GM19328 (cell line): Measurements from ENCODE around the gene TUBA4B.

Experiments
- ATAC-seq: cut with Tn5 transposase; IDR thresholded peaks from one replicate; pipeline ENCODE4 v1.9.1; 2021; ENCODE audit warnings: mild to moderate bottlenecking, moderate library complexity; ENCODE audit not compliant: unreplicated experiment

The TUBA4B gene

DNA sequence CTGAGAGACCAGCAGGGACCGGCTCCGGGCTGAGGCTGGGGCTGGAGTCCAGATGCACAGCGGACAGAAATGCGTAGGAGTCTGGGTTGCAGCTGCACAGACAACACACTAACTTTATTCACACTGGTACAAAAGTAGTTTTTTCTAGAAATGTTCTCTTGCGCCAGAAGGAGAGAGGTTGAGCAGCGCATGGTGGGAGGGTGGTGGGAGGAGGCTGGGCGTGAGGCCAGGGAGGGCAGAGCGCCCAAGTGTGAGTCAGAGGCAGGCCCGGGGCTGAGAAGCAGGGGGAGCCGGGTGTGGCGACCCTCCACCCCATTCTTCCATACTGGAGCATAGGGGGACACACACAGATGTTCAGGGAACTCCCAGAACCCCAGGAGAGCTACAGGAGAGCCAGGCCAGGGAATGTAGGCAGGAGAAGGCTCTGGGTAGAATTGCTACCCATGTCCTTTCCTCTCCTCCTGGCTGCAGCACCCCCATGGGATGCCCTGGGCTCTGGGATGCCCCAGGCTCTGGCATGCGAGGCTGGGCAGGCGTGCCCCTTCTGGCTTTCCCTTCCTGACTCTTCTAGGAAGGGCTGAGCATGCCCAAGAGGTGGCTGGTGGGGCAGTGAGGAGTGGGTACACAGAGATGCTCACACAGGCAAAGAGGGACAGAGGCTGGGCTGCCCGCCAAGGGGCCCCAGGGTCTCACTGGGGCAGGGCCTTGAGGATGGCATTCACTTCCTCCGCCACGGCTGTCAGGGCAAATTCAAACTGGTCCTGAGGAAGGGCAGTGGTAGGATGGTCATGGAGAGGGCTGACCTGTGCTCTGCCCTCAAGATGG, 36.7 kb downstream of the TUBA4B start:
- ATAC-seq = no peak

DNA sequence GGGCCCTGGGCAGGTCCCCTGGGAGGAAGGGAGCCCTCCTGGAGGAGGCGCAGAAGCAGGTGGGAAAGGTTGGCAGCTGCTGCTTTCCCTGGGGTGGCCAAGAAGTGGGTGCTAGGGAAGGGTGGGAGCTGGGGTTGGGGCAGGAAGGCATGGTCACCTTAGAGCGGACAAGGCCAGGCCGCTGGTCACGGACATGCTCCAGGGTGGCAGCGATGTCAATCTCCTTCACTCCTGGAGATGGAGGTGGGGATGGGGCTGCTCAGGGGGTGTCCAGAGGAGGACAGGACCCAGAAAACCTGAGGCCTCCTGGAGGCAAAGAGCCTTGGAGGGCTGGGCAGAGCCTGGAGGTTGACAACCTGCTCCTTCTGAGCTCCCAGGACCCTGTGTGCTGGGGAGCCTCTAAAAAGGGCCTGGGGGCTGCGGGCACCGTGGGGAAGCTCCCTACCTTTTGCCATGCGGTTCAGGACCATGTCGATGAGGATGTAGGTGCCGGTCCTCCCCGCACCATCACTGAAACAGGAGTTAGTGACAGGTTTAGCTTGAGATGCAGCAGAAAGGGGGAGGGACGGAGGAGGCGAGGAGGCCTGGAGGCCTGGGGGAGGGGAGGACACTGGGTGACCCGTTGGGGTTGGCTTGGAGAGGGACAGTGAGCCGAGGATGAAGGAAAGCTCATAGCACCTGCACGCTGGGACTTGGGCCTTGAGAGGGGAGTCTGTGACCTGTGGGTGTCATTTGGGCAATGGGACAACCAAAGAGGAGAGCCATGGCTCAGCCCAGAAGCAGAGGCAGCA, 37.5 kb downstream of the TUBA4B start:
- ATAC-seq = no peak

DNA sequence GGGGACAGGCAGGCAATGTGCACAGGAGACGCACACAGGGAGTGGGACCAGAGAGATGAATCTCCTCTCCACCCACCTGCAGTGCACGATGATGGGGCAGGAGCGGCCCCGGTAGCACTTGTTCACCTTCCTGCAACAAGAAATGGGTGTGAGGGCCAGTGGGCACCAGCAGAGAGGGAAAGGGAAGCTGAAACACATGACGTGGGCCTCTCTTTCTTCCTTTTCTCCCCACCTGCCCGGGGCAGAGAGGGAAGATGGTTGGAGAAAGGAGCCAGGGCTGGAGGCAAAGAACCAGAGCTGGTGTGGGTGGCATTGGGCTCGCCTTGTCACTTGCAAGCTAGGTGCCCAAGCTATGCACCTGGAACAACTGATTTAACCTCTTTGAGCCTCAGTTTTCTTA, 38.4 kb downstream of the TUBA4B start:
- ATAC-seq = no peak

DNA sequence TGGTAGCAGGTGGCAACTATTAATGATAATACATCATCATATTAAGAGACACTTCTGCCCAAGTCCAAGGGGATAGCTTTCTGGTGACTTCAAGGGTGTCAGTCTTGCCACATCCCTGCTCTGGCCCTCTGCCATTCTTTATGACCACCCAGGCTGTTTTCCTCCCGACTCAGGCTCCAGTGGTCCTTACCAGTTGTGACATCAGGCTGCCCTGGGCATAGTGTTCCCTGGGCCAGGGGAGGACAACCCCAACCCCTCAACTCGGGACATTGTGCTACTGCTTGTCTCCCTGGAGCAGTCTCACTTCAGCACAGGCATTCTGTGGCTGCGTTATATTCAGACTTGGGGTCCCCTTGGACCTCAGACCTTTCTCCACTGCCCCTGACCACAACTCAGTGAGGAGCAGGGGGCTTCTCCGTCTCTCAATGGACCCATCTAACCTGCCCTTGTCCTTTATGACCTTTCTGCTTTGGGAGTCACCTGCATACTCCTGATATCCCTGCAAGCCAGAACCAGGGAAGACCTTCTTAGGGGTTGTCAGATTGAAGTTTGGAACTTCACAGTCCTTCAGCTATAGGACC, 39.0 kb downstream of the TUBA4B start:
- ATAC-seq = no peak

DNA sequence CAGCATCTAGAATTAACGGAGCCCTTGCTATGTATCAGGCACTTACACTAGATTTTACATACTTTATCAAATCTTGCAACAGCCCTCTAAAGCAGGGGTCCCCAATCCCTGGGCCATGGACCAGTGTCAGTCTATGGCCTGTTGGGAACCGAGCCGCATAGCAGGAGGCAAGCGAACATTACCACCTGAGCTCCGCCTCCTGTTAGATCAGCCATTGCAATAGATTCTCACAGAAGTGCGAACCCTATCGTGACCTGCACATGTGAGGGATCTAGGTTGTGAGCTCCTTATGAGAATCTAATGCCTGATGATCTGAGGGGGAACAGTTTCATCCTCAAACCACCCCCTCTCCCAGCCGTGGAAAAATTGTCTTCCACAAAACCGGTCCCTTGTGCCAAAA, 39.6 kb downstream of the TUBA4B start:
- no peak for ATAC-seq

DNA sequence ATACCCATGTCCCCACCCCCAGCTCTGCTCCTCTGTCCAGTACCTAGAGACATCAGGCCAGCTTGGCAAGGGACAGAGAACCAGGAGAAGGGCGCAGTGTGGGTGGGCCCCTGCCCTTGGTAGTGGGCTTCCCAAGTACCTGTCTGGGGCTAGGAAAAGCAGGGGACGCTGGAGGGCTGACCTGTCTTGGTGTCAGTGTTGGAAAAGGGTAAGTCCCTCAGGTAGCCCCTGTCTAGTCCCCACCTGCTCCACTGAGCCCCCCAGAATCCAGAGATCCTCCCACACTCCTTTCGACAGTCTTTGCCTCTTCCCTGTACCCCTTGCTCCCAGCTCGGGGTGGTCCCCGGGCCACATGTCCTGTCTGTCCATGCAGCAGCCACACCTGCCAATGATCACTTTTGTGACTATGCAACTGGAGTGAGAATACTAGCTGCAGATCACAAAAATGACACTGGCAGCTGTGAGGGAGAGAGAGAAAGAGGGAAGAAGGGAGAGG, 40.7 kb downstream of the TUBA4B start:
- ATAC-seq = no peak

- ATAC-seq = peak; percentile 77
Measured at GRCh38 chr2:219294356-219295351, 41.6 kb downstream of the TUBA4B start.

- no peak for ATAC-seq
Measured at GRCh38 chr2:219296142-219296541, 43.1 kb downstream of the TUBA4B start.

DNA sequence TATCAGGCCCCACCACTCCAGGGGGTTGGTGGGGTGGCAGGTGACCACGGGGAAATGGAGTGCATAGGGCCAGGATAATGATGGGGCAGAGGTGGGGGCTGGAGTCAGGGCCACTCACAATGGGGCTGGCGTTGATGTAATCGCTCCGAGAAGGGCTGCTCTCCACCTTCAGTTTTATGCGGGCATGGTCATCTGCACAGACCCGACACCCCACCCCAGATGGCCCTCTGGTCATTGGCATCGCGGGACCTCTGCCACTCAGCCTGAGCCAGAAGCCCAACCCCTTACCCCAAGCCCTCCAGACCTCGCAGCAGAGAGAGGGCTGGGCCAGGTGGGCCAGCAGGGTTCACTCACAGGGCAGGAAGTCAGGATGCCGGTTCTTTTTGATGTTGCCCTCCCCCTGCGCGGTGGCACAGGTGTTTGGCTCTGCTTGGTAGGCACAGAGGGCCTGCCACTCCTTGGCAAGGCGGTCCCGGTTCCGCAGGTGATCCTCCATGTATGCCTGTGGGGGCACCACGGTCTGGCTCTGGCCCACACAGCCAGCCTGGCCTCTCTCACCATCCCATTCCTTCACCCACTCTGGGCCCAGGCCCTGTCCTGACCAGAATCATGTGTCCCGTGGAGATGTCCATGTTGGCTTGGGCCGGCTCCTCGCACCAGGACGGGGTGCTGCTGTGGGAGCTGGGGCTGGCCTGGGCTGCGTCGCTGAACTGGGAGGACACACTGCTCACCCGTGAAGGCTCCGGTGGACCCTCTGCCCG, 43.8 kb downstream of the TUBA4B start:
- no peak for ATAC-seq

DNA sequence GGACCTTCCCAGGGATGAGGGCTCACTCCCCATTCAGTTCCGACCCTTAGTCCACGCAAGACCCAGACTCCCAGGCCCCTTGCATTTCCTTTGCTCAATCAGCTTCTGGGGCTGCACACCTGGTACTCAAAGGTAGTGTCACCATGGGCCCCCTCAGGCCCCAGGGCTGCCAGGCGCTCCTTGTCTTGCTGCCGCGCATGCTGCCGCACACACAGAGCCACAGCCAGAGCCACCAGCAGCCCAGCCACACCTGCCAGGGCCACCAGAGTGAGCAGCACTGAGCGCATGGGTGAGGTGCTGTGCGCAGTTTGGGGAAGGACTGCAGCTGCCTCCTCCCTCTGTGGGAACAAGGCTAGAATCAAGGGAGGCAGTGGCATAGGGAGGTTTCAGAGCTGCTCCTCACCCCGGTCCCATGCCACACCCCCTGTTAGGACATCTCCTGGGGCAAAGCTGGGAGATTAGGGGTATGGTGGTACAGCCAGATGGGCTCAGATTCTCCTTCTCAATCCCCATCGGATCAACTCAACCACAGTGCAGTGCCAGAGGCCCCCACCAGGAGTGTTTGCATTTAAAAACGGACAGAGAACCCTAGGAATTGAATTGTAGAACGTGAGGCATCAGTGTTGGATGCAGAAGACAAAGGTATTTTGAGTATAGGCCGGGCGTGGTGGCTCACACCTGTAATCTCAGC, 44.9 kb downstream of the TUBA4B start:
- no peak for ATAC-seq

GRCh38 chr2:219298759-219299371, 45.8 kb downstream of the TUBA4B start:
- ATAC-seq = peak; percentile 41

GRCh38 chr2:219299372-219299760, 46.3 kb downstream of the TUBA4B start:
- no peak for ATAC-seq

DNA sequence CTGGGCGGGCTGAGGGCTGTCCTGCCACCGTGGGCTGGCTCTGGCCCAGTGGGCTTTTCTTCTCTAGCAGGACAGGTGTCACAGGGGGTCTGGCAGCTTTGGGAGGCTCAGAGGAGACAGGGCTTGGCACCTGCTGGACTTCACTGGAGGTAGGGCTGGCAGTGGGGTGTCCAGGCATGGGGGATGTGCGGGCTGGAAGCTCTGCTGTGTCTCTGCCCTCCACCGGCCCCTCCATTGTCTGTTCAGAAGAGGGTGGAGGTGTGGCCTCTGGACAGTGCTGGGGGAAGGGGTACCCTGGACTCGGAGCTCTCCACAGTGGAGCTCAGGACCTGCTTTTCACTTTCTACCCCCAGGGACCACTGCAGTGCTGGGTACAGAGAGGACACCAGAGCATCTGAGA, 47.0 kb downstream of the TUBA4B start:
- ATAC-seq = no peak

- no peak for ATAC-seq
Measured at GRCh38 chr2:219302412-219302968, 49.4 kb downstream of the TUBA4B start.

- ATAC-seq = no peak
Measured at GRCh38 chr2:219304223-219304622, 51.2 kb downstream of the TUBA4B start.

GRCh38 chr2:219306047-219306446, 53.0 kb downstream of the TUBA4B start:
- ATAC-seq = no peak

GRCh38 chr2:219308142-219309101, 55.4 kb downstream of the TUBA4B start:
- no peak for ATAC-seq
